Keratinocyte (primary cell): ENCODE results near the gene TIMP2. TPM values are rescaled to one million over a fixed set of nuclear protein-coding genes. Genes with fewer than 3 reads are reported as not detected.

Experiments
- DNase-seq: peaks from one replicate; pipeline ENCODE4 v3.0.0-alpha.2; 2011; ENCODE audit warnings: low read depth, missing footprints, low spot score
- FAIRE-seq: peaks from 2 replicates; lab custom pipeline; 2011; peaks lifted over from hg19 to GRCh38; lab: Jason Lieb, UNC
- H2AFZ ChIP-seq: 2 replicates; pipeline ENCODE4 v1.6.0; 2012; ENCODE audit warnings: low read length, control low read depth, inconsistent platforms; ENCODE audit not compliant: control insufficient read depth
- H3K27ac ChIP-seq: 2 replicates; pipeline ENCODE4 v1.5.1; 2011; ENCODE audit warnings: low read length; ENCODE audit not compliant: control insufficient read depth, insufficient read depth
- H3K27me3 ChIP-seq: 3 replicates; pipeline ENCODE4 v1.6.0; 2011; ENCODE audit warnings: low read length; ENCODE audit not compliant: control insufficient read depth, insufficient read depth; ENCODE audit errors: extremely low read depth
- H3K36me3 ChIP-seq, 2 experiments: 2 replicates in 1 of 2; 3 replicates in 1 of 2; pipeline ENCODE4 v1.5.1; 2011; ENCODE audit warnings: low read length in 2 of 2, mild to moderate bottlenecking in 1 of 2; ENCODE audit not compliant: control insufficient read depth in 2 of 2, insufficient read depth in 2 of 2; ENCODE audit errors: extremely low read depth in 1 of 2
- H3K4me1 ChIP-seq: 3 replicates; pipeline ENCODE4 v1.5.1; 2011; ENCODE audit warnings: low read length; ENCODE audit not compliant: control insufficient read depth, insufficient read depth; ENCODE audit errors: extremely low read depth
- H3K4me2 ChIP-seq: 3 replicates; pipeline ENCODE4 v1.6.0; 2011; ENCODE audit warnings: low read depth, low read length; ENCODE audit not compliant: control insufficient read depth, insufficient read depth; ENCODE audit errors: extremely low read depth
- H3K4me3 ChIP-seq, 3 experiments: fragments of 200-600 bp in 1 of 3; sonication (generic) in 1 of 3; 2 replicates in 2 of 3; 3 replicates in 1 of 3; pipeline ENCODE4 v1.5.1; 2011 to 2016; ENCODE audit warnings: low read length in 3 of 3, mild to moderate bottlenecking in 3 of 3, control low read depth in 2 of 3, inconsistent platforms in 1 of 3, low read depth in 1 of 3, mixed read lengths in 1 of 3, mixed run types in 1 of 3, moderate library complexity in 1 of 3; ENCODE audit not compliant: control insufficient read depth in 2 of 3, insufficient read depth in 2 of 3; ENCODE audit errors: extremely low read depth in 1 of 3
- H3K79me2 ChIP-seq: 2 replicates; pipeline ENCODE4 v1.6.0; 2012; ENCODE audit warnings: low read length; ENCODE audit not compliant: control insufficient read depth, insufficient read depth
- H3K9ac ChIP-seq: 3 replicates; pipeline ENCODE4 v1.6.0; 2011; ENCODE audit warnings: low read length; ENCODE audit not compliant: control insufficient read depth, insufficient read depth; ENCODE audit errors: extremely low read depth
- H3K9me1 ChIP-seq: 3 replicates; pipeline ENCODE4 v1.6.0; 2011; ENCODE audit warnings: low read length; ENCODE audit not compliant: control insufficient read depth, insufficient read depth; ENCODE audit errors: extremely low read depth
- H3K9me3 ChIP-seq: 2 replicates; pipeline ENCODE4 v1.5.1; 2012; ENCODE audit warnings: low read depth, low read length; ENCODE audit not compliant: control insufficient read depth
- H4K20me1 ChIP-seq: 3 replicates; pipeline ENCODE4 v1.6.0; 2011; ENCODE audit warnings: low read length; ENCODE audit not compliant: control insufficient read depth, insufficient read depth; ENCODE audit errors: extremely low read depth
- CTCF ChIP-seq, 3 experiments: IDR thresholded peaks in 1 of 3; conservative IDR thresholded peaks in 1 of 3; optimal IDR thresholded peaks in 1 of 3; 2 replicates in 2 of 3; 3 replicates in 1 of 3; pipeline versions ENCODE3 to v1.5.1; 2011; ENCODE audit warnings: low read length in 3 of 3, mild to moderate bottlenecking in 3 of 3, moderate library complexity in 2 of 3, control low read depth in 1 of 3, inconsistent platforms in 1 of 3; ENCODE audit not compliant: insufficient read depth in 2 of 3; ENCODE audit errors: extremely low read depth in 1 of 3
- EZH2 ChIP-seq: IDR thresholded peaks from one replicate; pipeline ENCODE4 v1.6.1; 2012; ENCODE audit warnings: inconsistent platforms, mild to moderate bottlenecking, low read length, moderate library complexity
- dilution Hi-C: fragments of 300-500 bp; cut with MboI; formaldehyde crosslinking; loops from one replicate; pipeline ENCODE4 v1.7.0; 2020; ENCODE audit warnings: low sequenced_read_pairs; ENCODE audit not compliant: extremely low pct_ligation_motif_present
- polyA plus RNA-seq, 5 experiments: library from polyadenylated mRNA; depleted of rRNA in 3 of 5; stranded (reverse) in 3 of 5; stranded (forward) in 1 of 5; unstranded in 1 of 5; fragments of >200 nt; gene quantifications; 1 replicate in 1 of 5; 2 replicates in 3 of 5; 3 replicates in 1 of 5; pipeline versions ENCODE4 v1.2.1 to v1.2.3, GENCODE V29; 2011 to 2012; ENCODE audit warnings: missing spikeins in 2 of 5, low read depth in 1 of 5, low replicate concordance in 1 of 5

Gene TIMP2
- polyA plus RNA-seq, 1 donor (not counting 4 experiments of a cell fraction or from before 2014, with no cell fraction given) = 1.2 TPM

GRCh38 chr17:78875363-78876093, 49.7 kb downstream of the TIMP2 start:
- Histone ChIP-seq H3K9me1 (no peaks in the 10 kb centered on the region), H3K36me3 (no peaks in the 10 kb centered on the region), H3K9me3 (no peaks in the 10 kb centered on the region), H3K27ac (no peak overlapping the region), H3K9ac (no peak overlapping the region), H3K27me3 (no peaks in the 10 kb centered on the region), H4K20me1 (no peaks in the 10 kb centered on the region), H3K79me2 (no peaks in the 10 kb centered on the region), H3K4me2 (no peak overlapping the region), H3K4me3 (no peak overlapping the region), H2AFZ (no peak overlapping the region), H3K4me1 (no peaks in the 10 kb centered on the region)
- TF ChIP-seq EZH2 = no peak
- no peak for TF ChIP-seq CTCF (optimal IDR thresholded peaks at IDR 0.05 in 1 of 3, IDR thresholded peaks at IDR 0.05 in 1 of 3, conservative IDR thresholded peaks at IDR 0.05 in 1 of 3; ENCODE audit: extremely low read depth in 1 of 3, insufficient read depth in 2 of 3, low read length in 3 of 3)
- dilution Hi-C loops = no loop called here
- no peak for DNase-seq
- FAIRE-seq = no peak

GRCh38 chr17:78873519-78874340, 51.5 kb downstream of the TIMP2 start:
- no peak overlapping the region for H3K27ac ChIP-seq
- H3K27me3 ChIP-seq = no peaks in the 10 kb centered on the region
- no peak for FAIRE-seq
- dilution Hi-C loops = no loop called here
- no peak overlapping the region for H2AFZ ChIP-seq
- H3K9me3 ChIP-seq = no peaks in the 10 kb centered on the region
- no peaks in the 10 kb centered on the region for H4K20me1 ChIP-seq
- H3K79me2 ChIP-seq = no peaks in the 10 kb centered on the region
- H3K4me2 ChIP-seq = no peak overlapping the region
- no peak for DNase-seq
- H3K4me3 ChIP-seq = no peak overlapping the region
- no peaks in the 10 kb centered on the region for H3K9me1 ChIP-seq
- no peak overlapping the region for H3K9ac ChIP-seq
- H3K4me1 ChIP-seq = no peaks in the 10 kb centered on the region
- TF ChIP-seq CTCF (optimal IDR thresholded peaks at IDR 0.05 in 1 of 3, IDR thresholded peaks at IDR 0.05 in 1 of 3, conservative IDR thresholded peaks at IDR 0.05 in 1 of 3; ENCODE audit: extremely low read depth in 1 of 3, insufficient read depth in 2 of 3, low read length in 3 of 3) (no peak), EZH2 (no peak)
- H3K36me3 ChIP-seq = no peaks in the 10 kb centered on the region
